H1 (cell line): Measurements from ENCODE around the gene CD59. TPM values are rescaled to one million over a fixed set of nuclear protein-coding genes. Genes with fewer than 3 reads are reported as not detected.

ENCODE experiments used
- CTCF ChIA-PET: fragments of 300-600 bp; sonication (Branson Sonifier 250); formaldehyde crosslinking; loops from one replicate; lab custom pipeline; 2021; ENCODE audit not compliant: partially characterized antibody; lab: Charles Lee
- POLR2A ChIA-PET: fragments of 300-600 bp; sonication (Branson Sonifier 250); formaldehyde crosslinking; loops from one replicate; lab custom pipeline; 2021; ENCODE audit warnings: inconsistent platforms; ENCODE audit not compliant: partially characterized antibody; lab: Charles Lee
- DNase-seq, 2 experiments: peaks; one replicate each; pipeline versions ENCODE4 v3.0.0 to v3.0.0-alpha.2; 2010 to 2022; ENCODE audit warnings: low spot score in 2 of 2, low read depth in 1 of 2, mixed read lengths in 1 of 2
- FAIRE-seq: peaks from 2 replicates; lab custom pipeline; 2011; peaks lifted over from hg19 to GRCh38; lab: Jason Lieb, UNC
- H2AFZ ChIP-seq: 2 replicates; pipeline ENCODE4 v1.8.1; 2012; ENCODE audit warnings: low read length, inconsistent platforms
- H2AK5ac ChIP-seq: 2 replicates; pipeline ENCODE4 v1.6.1; 2013; ENCODE audit warnings: low read depth, low read length
- H2BK120ac ChIP-seq: replicated peaks from 2 replicates; pipeline ENCODE3; 2013; ENCODE audit warnings: low read depth, low read length, inconsistent platforms
- H2BK12ac ChIP-seq: 2 replicates; pipeline ENCODE4 v1.6.1; 2013; ENCODE audit warnings: low read depth, low read length
- H2BK15ac ChIP-seq: 2 replicates; pipeline ENCODE4 v1.6.1; 2013; ENCODE audit warnings: low read length
- H2BK20ac ChIP-seq: 2 replicates; pipeline ENCODE4 v1.6.1; 2013; ENCODE audit warnings: low read length
- H2BK5ac ChIP-seq: 2 replicates; pipeline ENCODE4 v1.6.1; 2013; ENCODE audit warnings: low read depth, low read length
- H3K14ac ChIP-seq: 2 replicates; pipeline ENCODE4 v1.6.1; 2013; ENCODE audit warnings: inconsistent platforms; ENCODE audit not compliant: insufficient read length
- H3K18ac ChIP-seq: 2 replicates; pipeline ENCODE4 v1.6.1; 2013; ENCODE audit warnings: low read length; ENCODE audit errors: extremely low read depth
- H3K23ac ChIP-seq: 2 replicates; pipeline ENCODE4 v1.6.1; 2013; ENCODE audit warnings: inconsistent platforms; ENCODE audit not compliant: insufficient read length
- H3K23me2 ChIP-seq: 2 replicates; pipeline ENCODE4 v1.6.1; 2013; ENCODE audit warnings: low read depth, low read length
- H3K27ac ChIP-seq: 2 replicates; pipeline ENCODE4 v1.6.1; 2011; ENCODE audit warnings: low read depth, low read length, inconsistent platforms
- H3K27me3 ChIP-seq, 4 experiments: replicated peaks in 1 of 4; 1 replicate in 1 of 4; 2 replicates in 3 of 4; pipeline versions ENCODE4 v1.6.1 to v1.8.1; 2011 to 2013; ENCODE audit warnings: low read length in 3 of 4, mild to moderate bottlenecking in 3 of 4, inconsistent platforms in 2 of 4, mixed read lengths in 2 of 4, moderate library complexity in 1 of 4; ENCODE audit not compliant: control insufficient read depth in 3 of 4, insufficient read depth in 3 of 4; ENCODE audit errors: extremely low read depth in 1 of 4
- H3K36me3 ChIP-seq, 4 experiments: 2 replicates each; pipeline versions ENCODE4 v1.6.1 to v1.8.1; 2011 to 2013; ENCODE audit warnings: mild to moderate bottlenecking in 4 of 4, low read length in 3 of 4, moderate library complexity in 2 of 4, control low read depth in 1 of 4, inconsistent platforms in 1 of 4; ENCODE audit not compliant: insufficient read depth in 4 of 4, control insufficient read depth in 2 of 4
- H3K4ac ChIP-seq: replicated peaks from 2 replicates; pipeline ENCODE3; 2013; ENCODE audit warnings: low read length, low read depth, mixed read lengths, inconsistent platforms; ENCODE audit not compliant: insufficient read length
- H3K4me1 ChIP-seq, 4 experiments: replicated peaks in 1 of 4; 1 replicate in 1 of 4; 2 replicates in 3 of 4; pipeline versions ENCODE4 v1.6.1 to v1.8.1; 2011 to 2013; ENCODE audit warnings: low read length in 3 of 4, inconsistent platforms in 2 of 4, mixed read lengths in 1 of 4; ENCODE audit not compliant: insufficient read depth in 4 of 4, control insufficient read depth in 3 of 4
- H3K4me2 ChIP-seq, 2 experiments: 2 replicates each; pipeline versions ENCODE4 v1.6.1 to v1.8.1; 2011 to 2013; ENCODE audit warnings: low read depth in 2 of 2, low read length in 2 of 2, control low read depth in 1 of 2, inconsistent platforms in 1 of 2, mild to moderate bottlenecking in 1 of 2; ENCODE audit not compliant: insufficient read depth in 1 of 2
- H3K4me3 ChIP-seq, 4 experiments: fragments of 200-600, 300-600 bp in 1 of 4; sonication (generic), shearing (Covaris generic), sonication (Bioruptor Twin) in 1 of 4; 2 replicates each; pipeline versions ENCODE4 v1.5.1 to v1.8.1; 2011 to 2016; ENCODE audit warnings: low read length in 4 of 4, low read depth in 3 of 4, control low read depth in 2 of 4, inconsistent platforms in 2 of 4, mild to moderate bottlenecking in 2 of 4, mixed read lengths in 1 of 4, moderate library complexity in 1 of 4; ENCODE audit not compliant: insufficient read depth in 2 of 4; ENCODE audit errors: extremely low read depth in 1 of 4
- H3K56ac ChIP-seq: replicated peaks from 2 replicates; pipeline ENCODE3; 2013; ENCODE audit warnings: low read depth, mild to moderate bottlenecking, mixed read lengths, low read length, inconsistent platforms; ENCODE audit not compliant: insufficient read length
- H3K79me1 ChIP-seq: 2 replicates; pipeline ENCODE4 v1.6.1; 2013; ENCODE audit warnings: low read depth, low read length, control low read depth
- H3K79me2 ChIP-seq, 2 experiments: 2 replicates each; pipeline versions ENCODE4 v1.6.1 to v1.8.1; 2012 to 2013; ENCODE audit warnings: low read length in 2 of 2, mild to moderate bottlenecking in 2 of 2, inconsistent platforms in 1 of 2; ENCODE audit not compliant: insufficient read depth in 2 of 2, control insufficient read depth in 1 of 2
- H3K9ac ChIP-seq, 4 experiments: replicated peaks in 1 of 4; 1 replicate in 1 of 4; 2 replicates in 3 of 4; pipeline versions ENCODE4 v1.6.1 to v1.8.1; 2011 to 2013; ENCODE audit warnings: low read depth in 3 of 4, low read length in 3 of 4, control low read depth in 2 of 4, mild to moderate bottlenecking in 2 of 4, moderate library complexity in 2 of 4, inconsistent platforms in 1 of 4; ENCODE audit errors: extremely low read depth in 1 of 4
- H3K9me3 ChIP-seq, 2 experiments: 2 replicates each; pipeline versions ENCODE4 v1.6.1 to v1.8.1; 2012 to 2013; ENCODE audit warnings: mild to moderate bottlenecking in 2 of 2, moderate library complexity in 2 of 2, control low read depth in 1 of 2, inconsistent platforms in 1 of 2, low read depth in 1 of 2, low read length in 1 of 2, mixed read lengths in 1 of 2; ENCODE audit not compliant: insufficient read depth in 2 of 2
- H4K20me1 ChIP-seq, 2 experiments: replicated peaks in 1 of 2; 2 replicates each; pipeline versions ENCODE3 to v1.8.1; 2011 to 2013; ENCODE audit warnings: inconsistent platforms in 2 of 2, low read length in 2 of 2, mild to moderate bottlenecking in 1 of 2; ENCODE audit not compliant: insufficient read depth in 2 of 2, control insufficient read depth in 1 of 2
- H4K5ac ChIP-seq: 2 replicates; pipeline ENCODE4 v1.6.1; 2013; ENCODE audit warnings: low read length, low read depth, mixed read lengths, inconsistent platforms; ENCODE audit not compliant: insufficient read length
- H4K8ac ChIP-seq: 2 replicates; pipeline ENCODE4 v1.8.0; 2013; ENCODE audit warnings: mild to moderate bottlenecking, moderate library complexity, low read length, inconsistent platforms; ENCODE audit not compliant: insufficient read depth; ENCODE audit errors: extremely low read depth
- H4K91ac ChIP-seq: replicated peaks from 2 replicates; pipeline ENCODE3; 2013; ENCODE audit warnings: low read length, mixed read lengths, inconsistent platforms; ENCODE audit not compliant: insufficient read length
- ASH2L ChIP-seq: fragments of 200-600, 300-600 bp; sonication (generic); IDR thresholded peaks from one replicate; pipeline ENCODE4 v1.7.1; 2017; ENCODE audit warnings: low read length
- BACH1 ChIP-seq: IDR thresholded peaks from 2 replicates; pipeline ENCODE4 v1.6.1; 2012; ENCODE audit warnings: low read length, improper control_type of control experiment
- CHD2 ChIP-seq: IDR thresholded peaks from 2 replicates; pipeline ENCODE4 v1.6.1; 2012; ENCODE audit warnings: low read length, improper control_type of control experiment
- KDM1A ChIP-seq: fragments of 200-600, 300-600 bp; sonication (generic); IDR thresholded peaks from 2 replicates; pipeline ENCODE4 v1.7.1; 2016; ENCODE audit warnings: mild to moderate bottlenecking, low read length, borderline replicate concordance
- KDM5A ChIP-seq: fragments of 200-600 bp; IDR thresholded peaks from 2 replicates; pipeline ENCODE4 v1.7.1; 2012; ENCODE audit warnings: mild to moderate bottlenecking, low read length, inconsistent platforms, mixed read lengths
- MAFK ChIP-seq: IDR thresholded peaks from 2 replicates; pipeline ENCODE4 v1.6.1; 2012; ENCODE audit warnings: low read depth, mild to moderate bottlenecking, improper control_type of control experiment, low read length
- POLR2AphosphoS5 ChIP-seq: IDR thresholded peaks from 2 replicates; pipeline ENCODE4 v1.6.1; 2011; ENCODE audit warnings: low read depth, low read length
- SAP30 ChIP-seq: fragments of 300-600 bp; sonication (generic); IDR thresholded peaks from 2 replicates; pipeline ENCODE4 v1.7.1; 2012; ENCODE audit warnings: low read length, moderate library complexity, mild to moderate bottlenecking, inconsistent platforms; ENCODE audit not compliant: insufficient read depth, insufficient replicate concordance
- SP1 ChIP-seq: IDR thresholded peaks from 2 replicates; pipeline ENCODE4 v1.6.1; 2011; ENCODE audit warnings: low read depth, low read length
- SRF ChIP-seq: IDR thresholded peaks from 2 replicates; pipeline ENCODE4 v1.6.1; 2011; ENCODE audit warnings: mild to moderate bottlenecking, low read depth, low read length, moderate library complexity
- WGBS, 2 experiments: shearing (Covaris generic) in 1 of 2; methylation state at CpG; one replicate each; pipeline versions ENCODE4 v1.1.6 to v1.1.7; 2013 to 2015; ENCODE audit warnings: low lambda C conversion rate in 2 of 2, mixed read lengths in 2 of 2, inconsistent platforms in 1 of 2, low coverage in 1 of 2, missing lambda C conversion rate in 1 of 2; ENCODE audit not compliant: insufficient replicate concordance in 2 of 2, insufficient coverage in 1 of 2, insufficient read length in 1 of 2; ENCODE audit errors: extremely low coverage in 1 of 2, missing lambda C conversion rate in 1 of 2; 5-methylcytosine and 5-hydroxymethylcytosine counted together
- polyA plus RNA-seq, 7 experiments: library from polyadenylated mRNA; depleted of rRNA in 3 of 7; stranded (reverse) in 5 of 7; unstranded in 2 of 7; fragments of >200 nt in 5 of 7; fragments of 200-250 nt in 2 of 7; gene quantifications; 1 replicate in 5 of 7; 2 replicates in 1 of 7; 4 replicates in 1 of 7; pipeline versions ENCODE4 v1.2.1 to v1.2.3, GENCODE V29; 2011 to 2013; ENCODE audit warnings: missing spikeins in 2 of 7, mixed read lengths in 2 of 7
- total RNA-seq: library from RNA; stranded (reverse); fragmentation: NEBNext Ultra II Directional; extraction: Animal tissue kit (Norgen Biotek cat#: 25700); gene quantifications from 2 replicates; pipeline ENCODE4 v1.2.1, GENCODE V29; 2021

The CD59 gene
- total and polyA plus RNA-seq, 2 of the 8 experiments (the other 6 are each of a cell fraction or from before 2014, with no cell fraction given): 63.1 to 90.3 TPM

- H4K20me1 ChIP-seq: no peaks in the 10 kb centered on the region
- H2BK12ac ChIP-seq: no peak within 1 kb of the TSS; the same call in 1 of the 2 replicates
- H3K9ac ChIP-seq: peak within 1 kb of the TSS in 2 of 4 experiments; percentile 43 to 59; a peak in 3 of 7 replicates
- H2BK20ac ChIP-seq: no peak within 1 kb of the TSS
- H3K9me3 ChIP-seq: no peaks in the 10 kb centered on the region
- peak within 1 kb of the TSS; percentile 74 to 77 for H3K4me2 ChIP-seq
- POLR2A ChIA-PET: interaction anchor here (0.6 to 2.8 kb wide), 10 partner anchors 9 to 98 kb away, joined by 3 to 9 read pairs (median 3); partner anchors contain the start of gene FBXO3
- H3K4ac ChIP-seq: peak within 1 kb of the TSS; percentile 71
- no peak within 1 kb of the TSS for H2BK5ac ChIP-seq
- peak within 1 kb of the TSS; percentile 72 to 76 (median 74) for H3K4me3 ChIP-seq
- H4K8ac ChIP-seq: peak within 1 kb of the TSS; percentile 70; the same call in 1 of the 2 replicates
- peak within 1 kb of the TSS; percentile 8 for H4K5ac ChIP-seq
- H3K4me1 ChIP-seq: peaks cover 0 to 7% (median 4%) of the 10 kb centered on the region in 4 experiments; a peak in 6 of 7 replicates
- H3K14ac ChIP-seq: no peak within 1 kb of the TSS
- no peaks in the 10 kb centered on the region for H3K79me1 ChIP-seq
- H3K23me2 ChIP-seq: peaks cover 7% of the 10 kb centered on the region; the same call in 1 of the 2 replicates
- CTCF ChIA-PET: interaction anchor here (0.7 to 2.5 kb wide), 11 partner anchors 9 to 338 kb away, joined by 3 to 12 read pairs (median 3); no protein-coding TSS in a partner anchor
- H3K36me3 ChIP-seq: peaks cover 0 to 2% (median 0%) of the 10 kb centered on the region in 4 experiments; a peak in 1 of 8 replicates
- peak within 1 kb of the TSS; percentile 64 for H4K91ac ChIP-seq
- H2AK5ac ChIP-seq: no peak within 1 kb of the TSS
- DNase-seq (peak; percentile 82 to 99), FAIRE-seq (no peak)
- no peak within 1 kb of the TSS for H2BK15ac ChIP-seq
- peak within 1 kb of the TSS; percentile 71 for H2AFZ ChIP-seq
- no peak within 1 kb of the TSS for H2BK120ac ChIP-seq
- H3K56ac ChIP-seq: no peak within 1 kb of the TSS
- 5% methylated on average over 40 of the region's 72 CpGs; no CpG with 5 or more reads in 1 of the 2 experiments for WGBS, 2 experiments
- H3K79me2 ChIP-seq: no peaks in the 10 kb centered on the region
- H3K27ac ChIP-seq: no peak within 1 kb of the TSS; the same call in 1 of the 2 replicates
- no peak within 1 kb of the TSS; the same call in none of the 2 replicates for H3K18ac ChIP-seq
- H3K27me3 ChIP-seq: peaks cover 0 to 9% (median 3%) of the 10 kb centered on the region in 4 experiments; a peak in 4 of 7 replicates
- H3K23ac ChIP-seq: no peak within 1 kb of the TSS
- TF ChIP-seq CHD2 (no peak), MAFK (no peak), SRF (no peak), POLR2AphosphoS5 (peak; percentile 83), SAP30 (no peak), KDM5A (no peak), ASH2L (peak; percentile 54), KDM1A (no peak), BACH1 (peak; percentile 29; the same call in 1 of the 2 replicates), SP1 (0 out of 2 replicates have a peak, but pooled peaks have one; percentile 18)
Measured at GRCh38 chr11:33700502-33701271, 35.5 kb downstream of the CD59 start, which contains the start of gene C11orf91. TSS of gene C11orf91 (minus strand) at chr11:33700826. CDS start at chr11:33700740, 86 bp downstream.
